Neuron (in vitro differentiated cells): Measurements from ENCODE around the gene EIF4E2.
"Not testable (repeated sequence)": the region's sequence is repeated elsewhere in the genome, so short reads cannot be mapped to it uniquely, and the experiment has no call there.

Experiments
- H2AFZ ChIP-seq: one replicate; pipeline ENCODE4 v1.6.1; 2013; ENCODE audit warnings: low read depth, mild to moderate bottlenecking, inconsistent platforms, low read length, moderate library complexity
- H3K27me3 ChIP-seq: one replicate; pipeline ENCODE4 v1.6.1; 2013; ENCODE audit warnings: low read length; ENCODE audit not compliant: insufficient read depth
- H3K36me3 ChIP-seq: one replicate; pipeline ENCODE4 v1.6.1; 2013; ENCODE audit warnings: low read length; ENCODE audit not compliant: insufficient read depth
- H3K4me1 ChIP-seq: one replicate; pipeline ENCODE4 v1.6.1; 2013; ENCODE audit warnings: low read length; ENCODE audit not compliant: insufficient read depth
- H3K4me3 ChIP-seq: 2 replicates; pipeline ENCODE4 v1.5.1; 2013; ENCODE audit warnings: mild to moderate bottlenecking, low read length, moderate library complexity
- H3K9me3 ChIP-seq: one replicate; pipeline ENCODE4 v1.6.1; 2013; ENCODE audit warnings: low read length

The EIF4E2 gene

DNA sequence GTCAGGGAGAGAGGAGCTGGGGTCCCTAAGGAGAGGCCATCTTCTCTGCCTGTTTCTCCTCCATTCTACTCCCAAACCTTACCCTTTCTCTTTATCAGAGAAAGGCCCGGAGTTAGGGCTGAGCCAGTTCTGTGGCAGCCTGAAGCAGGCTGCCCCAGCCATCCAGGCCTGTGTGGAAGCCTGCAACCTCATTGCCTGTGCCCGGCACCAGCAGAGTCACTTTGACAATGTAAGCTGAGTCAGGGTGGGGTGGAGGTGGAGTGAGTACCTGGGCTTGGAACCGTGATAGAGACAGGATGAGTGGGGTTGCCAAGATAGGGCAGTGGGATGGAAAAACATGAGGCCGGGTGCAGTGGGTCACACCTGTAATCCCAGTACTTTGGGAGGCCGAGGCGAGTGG, 5.8 kb upstream of the EIF4E2 start:
- Histone ChIP-seq H3K4me1 (no peaks in the 10 kb centered on the region), H3K9me3 (peaks cover 18% of the 10 kb centered on the region)

DNA sequence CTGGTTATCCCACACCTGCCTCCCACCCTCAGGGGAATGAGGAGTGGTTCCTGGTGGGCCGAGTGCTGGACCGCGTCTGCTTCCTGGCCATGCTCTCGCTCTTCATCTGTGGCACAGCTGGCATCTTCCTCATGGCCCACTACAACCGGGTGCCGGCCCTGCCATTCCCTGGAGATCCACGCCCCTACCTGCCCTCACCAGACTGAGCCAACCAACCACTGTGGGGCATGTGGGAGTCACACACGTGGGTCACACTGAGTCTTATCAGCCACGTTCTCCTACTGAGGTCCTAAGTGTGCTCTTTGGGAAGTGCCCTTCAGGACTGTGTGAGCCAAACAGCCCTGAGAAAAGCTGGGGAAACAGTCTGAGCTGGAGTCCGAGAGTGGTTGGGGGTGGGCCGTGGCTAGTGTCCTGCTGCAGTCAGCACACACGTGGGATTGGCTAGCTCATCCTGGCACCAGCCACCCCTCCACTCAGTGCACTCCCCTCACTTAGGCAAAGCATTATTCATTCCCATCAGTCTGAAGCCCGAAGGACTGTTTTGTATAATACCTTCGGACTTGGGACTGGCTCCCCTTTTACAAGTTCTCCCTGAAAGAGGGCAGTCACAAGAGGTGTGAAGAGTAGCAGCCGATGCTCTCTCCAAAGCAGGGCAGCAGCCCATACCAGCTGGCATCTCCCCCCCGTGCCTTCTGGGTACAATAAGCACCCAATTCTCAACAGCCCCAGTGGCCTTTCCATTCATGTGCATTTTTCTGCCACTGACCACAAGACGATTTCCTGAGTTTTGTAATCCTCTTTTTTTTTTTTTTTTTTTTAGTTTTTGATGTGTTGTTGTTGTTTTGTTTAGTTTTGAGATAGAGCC, 4.7 kb upstream of the EIF4E2 start:
- peaks cover 18% of the 10 kb centered on the region for H3K9me3 ChIP-seq
- no peaks in the 10 kb centered on the region for H3K4me1 ChIP-seq
- H3K27me3 ChIP-seq: no peaks in the 10 kb centered on the region
- H3K36me3 ChIP-seq: peaks cover 22% of the 10 kb centered on the region
- no peak overlapping the region for H3K4me3 ChIP-seq
- H2AFZ ChIP-seq: no peak overlapping the region

More for the DNA sequence above, 5.8 kb upstream of the EIF4E2 start:
- no peak overlapping the region for H2AFZ ChIP-seq
- H3K36me3 ChIP-seq: peaks cover 22% of the 10 kb centered on the region
- no peaks in the 10 kb centered on the region for H3K27me3 ChIP-seq
- H3K4me3 ChIP-seq: no peak overlapping the region

DNA sequence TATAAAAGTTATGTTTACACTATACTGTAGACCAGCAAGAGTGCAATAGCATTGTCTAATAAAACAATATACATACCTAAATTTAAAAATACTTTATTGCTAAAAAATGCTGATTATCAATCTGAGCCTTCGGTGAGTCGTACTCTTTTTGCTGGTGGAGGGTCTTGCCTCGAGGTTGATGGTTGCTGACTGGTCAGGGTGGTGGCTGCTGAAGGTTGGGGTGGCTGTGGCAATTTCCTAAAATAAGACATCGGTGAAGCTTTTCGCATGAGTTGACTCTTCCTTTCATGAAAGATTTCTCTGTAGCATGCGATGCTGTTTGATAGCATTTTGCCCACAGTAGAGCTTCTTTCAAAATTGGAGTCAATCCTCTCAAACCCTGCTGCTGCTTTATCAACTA, 2.5 kb upstream of the EIF4E2 start:
- H3K36me3 ChIP-seq: peaks cover 27% of the 10 kb centered on the region
- peaks cover 9% of the 10 kb centered on the region for H3K4me1 ChIP-seq
- peaks cover 18% of the 10 kb centered on the region for H3K9me3 ChIP-seq
- H3K4me3 ChIP-seq: no peak overlapping the region
- no peak overlapping the region for H2AFZ ChIP-seq
- H3K27me3 ChIP-seq: no peaks in the 10 kb centered on the region

DNA sequence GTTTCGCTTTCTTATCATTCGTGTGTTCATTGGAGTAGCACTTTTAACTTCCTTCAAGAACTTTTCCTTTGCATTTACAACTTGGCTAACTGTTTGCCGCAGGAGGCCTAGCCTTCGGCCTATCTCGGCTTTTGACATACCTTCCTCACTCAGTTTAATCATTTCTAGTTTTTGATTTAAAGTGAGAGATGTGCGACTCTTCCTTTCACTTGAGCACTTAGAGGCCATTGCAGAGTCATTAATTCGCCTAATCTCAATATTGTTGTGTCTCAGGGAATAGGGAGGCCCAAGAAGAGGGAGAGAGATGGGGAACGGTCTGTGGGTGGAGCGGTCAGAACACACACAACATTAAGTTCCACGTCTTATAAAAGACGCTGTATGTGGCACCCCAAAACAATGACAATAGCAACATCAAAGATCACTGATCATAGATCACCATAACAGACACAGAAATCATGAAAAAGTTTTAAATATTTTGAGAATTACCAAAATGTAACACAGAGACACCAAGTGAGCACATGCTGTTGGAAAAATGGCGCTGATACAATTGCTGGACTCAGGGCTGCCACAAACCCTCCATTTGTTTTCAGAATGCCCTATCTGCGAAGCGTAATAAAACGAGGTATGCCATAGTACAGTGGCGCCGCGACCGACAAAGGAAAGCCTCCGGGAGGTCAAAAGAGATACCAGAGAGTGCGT, 685 bp upstream of the EIF4E2 start:
- Histone ChIP-seq H3K36me3 (peaks cover 37% of the 10 kb centered on the region), H3K9me3 (peaks cover 22% of the 10 kb centered on the region), H3K27me3 (no peaks in the 10 kb centered on the region), H2AFZ (peak overlapping the region; percentile 87), H3K4me3 (peak overlapping the region; percentile 87), H3K4me1 (peaks cover 9% of the 10 kb centered on the region)

DNA sequence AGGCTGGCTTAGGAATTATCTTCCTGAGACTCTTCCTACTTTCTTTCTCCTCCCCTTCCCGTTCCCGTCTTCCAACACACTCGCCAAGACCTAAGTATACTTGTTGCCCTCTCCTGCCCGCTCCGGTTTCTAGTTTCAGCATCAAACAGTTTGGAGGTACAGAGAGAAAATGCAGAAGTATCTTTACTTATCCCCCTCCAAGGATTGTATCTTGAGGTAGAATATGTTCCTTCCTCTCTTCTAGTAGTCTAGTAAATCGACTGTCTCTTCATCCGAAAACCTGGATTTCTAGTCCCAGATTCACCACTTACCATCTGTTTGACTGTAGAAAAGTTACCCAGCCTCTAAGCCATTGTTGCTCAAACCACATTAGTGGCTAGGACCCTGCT, 755 bp downstream of the EIF4E2 start:
- Histone ChIP-seq H3K4me3 (peak overlapping the region; percentile 87), H3K36me3 (peaks cover 37% of the 10 kb centered on the region), H3K4me1 (peaks cover 9% of the 10 kb centered on the region), H3K9me3 (peaks cover 18% of the 10 kb centered on the region), H2AFZ (no peak overlapping the region), H3K27me3 (no peaks in the 10 kb centered on the region)

DNA sequence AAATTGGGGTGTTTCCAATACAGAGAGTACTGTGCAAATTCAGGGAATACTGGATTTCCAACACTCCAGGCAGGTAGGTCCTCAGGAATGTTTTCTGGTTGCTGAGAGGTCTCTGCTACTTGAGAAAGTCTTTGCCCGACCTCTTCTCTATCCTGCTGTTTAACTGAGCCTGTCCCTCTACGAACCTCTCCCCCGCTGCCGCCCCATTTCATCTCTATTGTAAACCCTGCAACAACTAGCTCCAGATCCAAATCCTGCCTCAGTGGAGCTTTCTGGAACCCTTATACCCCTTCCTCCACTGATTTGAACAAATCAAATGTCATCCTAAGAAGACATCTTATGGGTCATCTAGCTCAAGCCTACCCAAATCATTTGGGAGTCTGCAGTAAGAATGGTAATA, 1.3 kb downstream of the EIF4E2 start:
- Histone ChIP-seq H3K36me3 (peaks cover 39% of the 10 kb centered on the region), H3K4me3 (peak overlapping the region; percentile 87), H2AFZ (no peak overlapping the region)

DNA sequence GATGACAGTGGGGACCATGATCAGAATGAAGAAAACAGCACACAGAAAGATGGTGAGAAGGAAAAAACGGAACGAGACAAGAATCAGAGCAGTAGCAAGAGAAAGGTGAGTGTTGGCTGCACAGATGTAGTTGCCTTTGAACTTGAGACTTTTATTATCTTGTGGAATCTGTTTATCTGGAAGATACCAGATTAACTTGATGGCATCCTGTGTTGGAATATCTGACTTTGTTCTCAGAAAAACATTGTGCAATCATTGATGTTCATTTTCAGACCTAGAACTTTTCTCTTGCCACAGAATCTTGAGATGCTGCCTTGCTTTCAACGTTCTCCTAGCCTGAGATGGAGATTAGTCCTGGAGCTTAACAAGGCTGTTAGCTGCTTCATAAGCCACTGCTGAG, 5.9 kb downstream of the EIF4E2 start:
- H3K4me1 ChIP-seq: peaks cover 5% of the 10 kb centered on the region
- no peaks in the 10 kb centered on the region for H3K27me3 ChIP-seq
- H3K36me3 ChIP-seq: peaks cover 62% of the 10 kb centered on the region
- no peak overlapping the region for H3K4me3 ChIP-seq
- H3K9me3 ChIP-seq: peaks cover 3% of the 10 kb centered on the region
- no peak overlapping the region for H2AFZ ChIP-seq

More for the DNA sequence above, 1.3 kb downstream of the EIF4E2 start:
- Histone ChIP-seq H3K4me1 (peaks cover 9% of the 10 kb centered on the region), H3K27me3 (no peaks in the 10 kb centered on the region), H3K9me3 (peaks cover 17% of the 10 kb centered on the region)

DNA sequence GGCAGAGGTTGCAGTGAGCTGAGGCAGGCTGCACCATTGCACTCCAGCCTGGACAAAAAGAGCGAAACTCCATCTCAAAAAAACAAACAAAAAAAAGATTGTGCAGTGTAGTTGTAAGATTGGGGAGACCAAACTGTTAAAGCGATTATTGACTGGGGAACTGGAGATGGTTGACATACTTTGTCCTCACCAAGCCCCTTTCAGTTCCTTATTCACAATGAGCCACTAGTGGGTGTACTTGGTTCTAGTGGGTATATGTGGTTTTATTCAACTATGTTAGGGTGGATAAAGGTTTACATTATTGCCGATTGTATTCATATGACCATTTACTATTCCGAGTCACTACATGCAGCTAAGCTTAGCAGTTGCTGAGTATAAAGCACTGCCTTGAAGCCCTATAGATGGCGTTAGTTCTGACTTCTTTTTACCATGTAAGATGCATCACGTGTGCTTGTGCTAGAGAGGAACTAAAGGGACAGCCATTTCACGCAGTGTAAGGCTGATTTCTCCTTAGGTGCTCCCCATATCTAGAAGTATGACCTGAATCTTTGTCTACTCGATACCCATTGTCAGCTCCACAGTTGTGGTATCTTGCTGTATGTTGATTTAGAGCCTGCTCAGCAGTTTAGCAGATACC, 12.1 kb downstream of the EIF4E2 start:
- Histone ChIP-seq H3K4me3 (no peak overlapping the region), H3K4me1 (no peaks in the 10 kb centered on the region), H3K36me3 (peaks cover 83% of the 10 kb centered on the region), H3K9me3 (no peaks in the 10 kb centered on the region), H3K27me3 (no peaks in the 10 kb centered on the region), H2AFZ (no peak overlapping the region)

DNA sequence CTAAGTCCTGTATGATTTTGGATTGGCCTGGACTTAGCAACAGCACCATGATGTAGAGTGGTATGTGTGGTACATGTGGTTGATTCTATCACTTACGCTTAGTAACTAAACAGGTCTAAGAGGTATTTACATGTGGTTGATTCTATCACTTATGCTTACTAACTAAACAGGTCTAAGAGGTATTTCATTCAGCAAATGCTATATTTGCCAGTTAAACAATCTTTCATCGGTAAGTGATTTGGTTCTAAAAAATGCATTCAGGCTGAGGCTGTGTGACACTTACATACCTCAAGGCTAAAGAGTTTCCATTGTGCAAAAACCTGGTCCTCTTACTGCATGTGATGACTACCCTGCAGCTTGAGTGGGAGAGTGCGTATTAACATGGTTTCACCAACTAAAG, 13.1 kb downstream of the EIF4E2 start:
- Histone ChIP-seq H2AFZ (no peak overlapping the region), H3K4me1 (no peaks in the 10 kb centered on the region), H3K36me3 (peaks cover 83% of the 10 kb centered on the region), H3K4me3 (no peak overlapping the region), H3K27me3 (no peaks in the 10 kb centered on the region), H3K9me3 (no peaks in the 10 kb centered on the region)

DNA sequence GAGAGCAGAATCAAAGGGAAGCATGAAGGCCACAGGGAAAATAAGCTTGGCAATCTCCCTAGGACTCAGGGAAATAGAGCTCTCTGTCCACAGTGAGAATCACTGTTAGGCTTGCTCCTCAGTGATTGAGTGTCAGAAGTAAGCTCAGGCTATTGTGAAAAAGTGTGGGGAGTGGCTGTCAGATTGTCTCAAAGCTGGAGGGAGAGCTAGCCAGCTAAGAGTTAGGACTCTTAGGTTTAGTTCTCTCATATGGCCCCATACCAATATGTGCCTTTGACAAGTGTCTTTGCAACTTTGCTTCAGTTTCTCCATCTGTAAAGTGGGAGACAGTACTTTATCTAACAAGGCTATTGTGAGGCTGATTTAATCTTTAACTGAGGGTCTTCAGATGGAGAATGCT, 17.2 kb downstream of the EIF4E2 start:
- Histone ChIP-seq H3K4me1 (peaks cover 2% of the 10 kb centered on the region), H3K4me3 (no peak overlapping the region), H2AFZ (no peak overlapping the region), H3K27me3 (no peaks in the 10 kb centered on the region), H3K36me3 (peaks cover 87% of the 10 kb centered on the region), H3K9me3 (no peaks in the 10 kb centered on the region)

DNA sequence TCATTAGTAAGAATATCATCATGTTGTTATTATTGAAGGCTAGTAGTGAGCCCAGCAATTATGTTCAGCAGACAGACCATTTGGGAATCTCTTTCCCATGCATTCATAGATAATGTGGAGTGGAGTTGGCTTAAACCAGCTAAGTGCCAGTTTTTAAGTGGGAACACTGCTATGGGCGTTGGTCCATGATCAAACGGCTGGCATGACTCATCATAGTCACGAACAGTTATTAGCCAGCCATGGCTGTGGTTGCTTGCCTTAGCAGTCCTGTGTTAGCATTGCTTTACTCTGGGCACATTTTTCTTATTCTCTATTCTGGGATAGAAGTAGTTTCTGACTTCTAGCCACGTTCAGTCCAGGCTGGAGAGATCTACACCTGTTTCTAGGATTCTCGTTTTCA, 17.7 kb downstream of the EIF4E2 start:
- no peaks in the 10 kb centered on the region for H3K27me3 ChIP-seq
- H3K4me3 ChIP-seq: no peak overlapping the region
- H2AFZ ChIP-seq: no peak overlapping the region
- peaks cover 2% of the 10 kb centered on the region for H3K4me1 ChIP-seq
- H3K9me3 ChIP-seq: no peaks in the 10 kb centered on the region
- peaks cover 83% of the 10 kb centered on the region for H3K36me3 ChIP-seq

DNA sequence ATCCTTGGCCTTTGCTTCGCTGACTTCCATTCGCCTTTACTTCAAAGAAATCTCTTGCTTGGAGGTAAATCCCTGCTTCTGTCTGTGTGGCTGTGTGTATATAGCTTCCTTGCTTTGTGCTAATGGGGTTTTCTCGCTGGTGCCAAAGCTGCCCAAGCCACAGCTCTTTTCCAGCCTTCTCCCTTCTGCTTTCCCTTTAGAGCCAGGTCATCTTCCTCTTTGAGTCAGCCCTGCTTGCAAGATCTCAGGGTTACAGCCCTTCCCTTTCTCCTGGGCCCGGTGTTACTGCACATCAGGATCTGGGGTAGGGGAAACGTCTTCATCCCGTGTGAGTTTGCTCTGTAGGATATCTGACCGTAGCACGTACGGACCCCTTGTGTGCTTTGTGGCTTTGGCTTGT, 19.1 kb downstream of the EIF4E2 start:
- H3K36me3 ChIP-seq: peaks cover 82% of the 10 kb centered on the region

DNA sequence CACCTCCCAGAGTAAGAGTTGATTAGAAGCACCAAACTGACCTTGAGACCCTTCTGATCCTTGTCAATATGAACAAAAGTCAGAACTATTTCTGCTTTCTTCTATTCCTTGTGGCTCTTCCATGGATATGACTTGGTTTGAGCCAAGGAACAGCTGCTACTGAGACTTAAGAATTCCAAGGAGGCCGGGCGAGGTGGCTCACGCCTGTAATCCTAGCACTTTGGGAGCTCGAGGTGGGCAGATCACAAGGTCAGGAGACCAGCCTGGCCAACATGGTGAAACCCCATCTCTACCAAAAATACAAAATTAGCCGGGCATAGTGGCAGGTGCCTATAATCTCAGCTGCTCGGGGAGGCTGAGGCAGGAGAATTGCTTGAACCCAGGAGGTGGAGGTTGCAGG, 20.0 kb downstream of the EIF4E2 start:
- H2AFZ ChIP-seq, H3K9me3 ChIP-seq, H3K4me1 ChIP-seq, H3K27me3 ChIP-seq, H3K4me3 ChIP-seq: not testable (repeated sequence)
- H3K36me3 ChIP-seq: peaks cover 82% of the 10 kb centered on the region

More for the DNA sequence above, 19.1 kb downstream of the EIF4E2 start:
- no peak overlapping the region for H3K4me3 ChIP-seq
- H3K27me3 ChIP-seq: no peaks in the 10 kb centered on the region
- no peaks in the 10 kb centered on the region for H3K9me3 ChIP-seq
- H2AFZ ChIP-seq: no peak overlapping the region
- peaks cover 7% of the 10 kb centered on the region for H3K4me1 ChIP-seq
